ENCODE data around the gene ZC3H7B. TPM values are rescaled to one million over a fixed set of nuclear protein-coding genes. Genes with fewer than 3 reads are reported as not detected.
A peak's percentile ranks its signal among the peaks of the same experiment; 100 is the strongest.

The ZC3H7B gene
- polyA plus RNA-seq, 1 experiment, result 55.3 TPM

- DNase-seq (ENCODE audit: low read depth, low spot score), result no peak
- no peak for TF ChIP-seq CTCF (IDR thresholded peaks at IDR 0.05; ENCODE audit: low read depth, low read length)
- Histone ChIP-seq H3K9me3 (ENCODE audit: control insufficient read depth, insufficient read depth, low read length) (no peaks in the 10 kb centered on the region), H3K27ac (ENCODE audit: low read depth, low read length) (no peak overlapping the region), H3K4me3 (ENCODE audit: low read depth, low read length) (no peak overlapping the region), H3K27me3 (ENCODE audit: control insufficient read depth, insufficient read depth, low read length) (no peaks in the 10 kb centered on the region)
- ChIA-PET POLR2A (no interaction called here), CTCF (no interaction called here)
Observed at GRCh38 chr22:41274856-41275255, 26.5 kb upstream of the ZC3H7B start.

GRCh38 chr22:41280065-41280464 is 21.3 kb upstream of the ZC3H7B start:
- Histone ChIP-seq H3K27ac (ENCODE audit: low read depth, low read length) (peak overlapping the region; percentile 31), H3K9me3 (ENCODE audit: control insufficient read depth, insufficient read depth, low read length) (no peaks in the 10 kb centered on the region), H3K4me3 (ENCODE audit: low read depth, low read length) (no peak overlapping the region), H3K27me3 (ENCODE audit: control insufficient read depth, insufficient read depth, low read length) (no peaks in the 10 kb centered on the region)
- DNase-seq (ENCODE audit: low read depth, low spot score), result no peak
- ChIA-PET POLR2A (no interaction called here), CTCF (no interaction called here)
- no peak for TF ChIP-seq CTCF (IDR thresholded peaks at IDR 0.05; ENCODE audit: low read depth, low read length)

- TF ChIP-seq CTCF (IDR thresholded peaks at IDR 0.05; ENCODE audit: low read depth, low read length), result no peak
- no peak for DNase-seq (ENCODE audit: low read depth, low spot score)
- H3K27ac ChIP-seq (ENCODE audit: low read depth, low read length), result no peak overlapping the region
- ChIA-PET POLR2A (no interaction called here), CTCF (interaction anchor here (1.1 kb wide), 1 partner anchor 237 kb away, joined by 4 read pairs; no protein-coding TSS in a partner anchor)
- peaks cover 3% of the 10 kb centered on the region; the same call in 1 of the 2 replicates for H3K9me3 ChIP-seq (ENCODE audit: control insufficient read depth, insufficient read depth, low read length)
- H3K4me3 ChIP-seq (ENCODE audit: low read depth, low read length), result no peak overlapping the region
- no peaks in the 10 kb centered on the region for H3K27me3 ChIP-seq (ENCODE audit: control insufficient read depth, insufficient read depth, low read length)
Observed at GRCh38 chr22:41280854-41281253, 20.5 kb upstream of the ZC3H7B start.

GRCh38 chr22:41284465-41284864 is 16.9 kb upstream of the ZC3H7B start:
- H3K4me3 ChIP-seq (ENCODE audit: low read depth, low read length), result peak overlapping the region; percentile 83
- POLR2A ChIA-PET, result interaction anchor here (1.2 kb wide), 1 partner anchor 12 kb away, joined by 4 read pairs; no protein-coding TSS in a partner anchor
- peaks cover 4% of the 10 kb centered on the region; the same call in 1 of the 2 replicates for H3K9me3 ChIP-seq (ENCODE audit: control insufficient read depth, insufficient read depth, low read length)
- TF ChIP-seq CTCF (IDR thresholded peaks at IDR 0.05; ENCODE audit: low read depth, low read length), result no peak
- H3K27me3 ChIP-seq (ENCODE audit: control insufficient read depth, insufficient read depth, low read length), result no peaks in the 10 kb centered on the region
- H3K27ac ChIP-seq (ENCODE audit: low read depth, low read length), result no peak overlapping the region
- CTCF ChIA-PET, result no interaction called here
- DNase-seq (ENCODE audit: low read depth, low spot score), result no peak

GRCh38 chr22:41285441-41285819 is 15.9 kb upstream of the ZC3H7B start:
- Histone ChIP-seq H3K4me3 (ENCODE audit: low read depth, low read length) (peak overlapping the region; percentile 83), H3K9me3 (ENCODE audit: control insufficient read depth, insufficient read depth, low read length) (peaks cover 4% of the 10 kb centered on the region; the same call in 1 of the 2 replicates), H3K27ac (ENCODE audit: low read depth, low read length) (peak overlapping the region; percentile 94), H3K27me3 (ENCODE audit: control insufficient read depth, insufficient read depth, low read length) (no peaks in the 10 kb centered on the region)
- CTCF ChIA-PET, result interaction anchor here (0.5 kb wide), 1 partner anchor 185 kb away, joined by 4 read pairs; no protein-coding TSS in a partner anchor
- POLR2A ChIA-PET, result interaction anchor here (0.5 to 1.6 kb wide), 7 partner anchors 13 to 183 kb away, joined by 3 to 16 read pairs (median 5); partner anchors contain the start of genes ACO2, PHF5A and TEF
- peak; percentile 51 for DNase-seq (ENCODE audit: low read depth, low spot score)
- TF ChIP-seq CTCF (IDR thresholded peaks at IDR 0.05; ENCODE audit: low read depth, low read length), result no peak
